CD4-positive, alpha-beta memory T cell (primary cell): ENCODE data around the gene NOP10. TPM values are rescaled to one million over a fixed set of nuclear protein-coding genes. Genes with fewer than 3 reads are reported as not detected.
"Not testable (repeated sequence)": the region's sequence is repeated elsewhere in the genome, so short reads cannot be mapped to it uniquely, and the experiment has no call there.

ENCODE experiments used
- CTCF ChIA-PET: fragments of 350-600 bp; sonication (Branson Sonifier 250); formaldehyde crosslinking; loops from one replicate; lab custom pipeline; 2021; ENCODE audit warnings: inconsistent platforms; ENCODE audit not compliant: partially characterized antibody; lab: Charles Lee
- POLR2A ChIA-PET: fragments of 350-600 bp; sonication (Branson Sonifier 250); formaldehyde crosslinking; loops from one replicate; lab custom pipeline; 2021; ENCODE audit not compliant: partially characterized antibody; lab: Charles Lee
- DNase-seq, 5 donors: peaks; one replicate each; pipeline versions ENCODE4 v3.0.0 to v3.0.0-alpha.2; 2020 to 2022; ENCODE audit warnings: mixed read lengths in 1 of 5
- H3K27ac ChIP-seq: one replicate; pipeline ENCODE4 v1.7.0; 2013; ENCODE audit warnings: low read depth, low read length
- H3K27me3 ChIP-seq: 2 replicates; pipeline ENCODE4 v1.7.0; 2013; ENCODE audit warnings: mild to moderate bottlenecking, low read length, moderate library complexity; ENCODE audit not compliant: insufficient read depth
- H3K36me3 ChIP-seq: 2 replicates; pipeline ENCODE4 v1.7.0; 2013; ENCODE audit warnings: mild to moderate bottlenecking, low read length, moderate library complexity; ENCODE audit not compliant: insufficient read depth
- H3K4me1 ChIP-seq: 2 replicates; pipeline ENCODE4 v1.7.0; 2013; ENCODE audit warnings: mild to moderate bottlenecking, low read length, moderate library complexity; ENCODE audit not compliant: insufficient read depth
- H3K4me3 ChIP-seq, 2 donors: one replicate each; pipeline ENCODE4 v1.7.0; 2013; ENCODE audit warnings: low read length in 2 of 2, mild to moderate bottlenecking in 1 of 2
- H3K9me3 ChIP-seq, 2 donors: one replicate each; pipeline ENCODE4 v1.7.0; 2013; ENCODE audit warnings: low read length in 2 of 2, control low read depth in 1 of 2; ENCODE audit not compliant: control insufficient read depth in 1 of 2
- H3K27ac Mint-ChIP-seq, 7 donors: one replicate each; pipeline ENCODE4 v1.8.0; 2020 to 2021; ENCODE audit warnings: mixed read lengths in 7 of 7, mild to moderate bottlenecking in 6 of 7, inconsistent platforms in 3 of 7, moderate library complexity in 3 of 7
- H3K27me3 Mint-ChIP-seq, 2 donors: one replicate each; pipeline ENCODE4 v1.8.0; 2020 to 2021; ENCODE audit warnings: mixed read lengths in 2 of 2
- H3K36me3 Mint-ChIP-seq, 2 donors: one replicate each; pipeline ENCODE4 v1.8.0; 2020 to 2021; ENCODE audit warnings: mixed read lengths in 2 of 2, inconsistent platforms in 1 of 2, mild to moderate bottlenecking in 1 of 2
- H3K4me1 Mint-ChIP-seq, 4 donors: one replicate each; pipeline ENCODE4 v1.8.0; 2020 to 2021; ENCODE audit warnings: mixed read lengths in 4 of 4, mild to moderate bottlenecking in 1 of 4
- H3K4me3 Mint-ChIP-seq, 8 donors: one replicate each; pipeline ENCODE4 v1.8.0; 2020 to 2021; ENCODE audit warnings: mixed read lengths in 8 of 8, mild to moderate bottlenecking in 7 of 8, moderate library complexity in 6 of 8, inconsistent platforms in 3 of 8
- H3K9me3 Mint-ChIP-seq, 8 donors: one replicate each; pipeline ENCODE4 v1.8.0; 2020 to 2021; ENCODE audit warnings: mixed read lengths in 8 of 8, mild to moderate bottlenecking in 5 of 8, inconsistent platforms in 3 of 8, moderate library complexity in 1 of 8
- intact Hi-C: fragments of 100-400 bp; cut with micrococcal nuclease; formaldehyde crosslinking; loops from one replicate; pipeline ENCODE4 v1.15.1; 2023
- polyA plus RNA-seq, 2 donors: library from polyadenylated mRNA; unstranded; fragments of 300-500 nt; fragmentation: Illumina TruSeq; gene quantifications; one replicate each; pipeline ENCODE4 v1.2.3, GENCODE V29; 2021
- total RNA-seq, 2 experiments: library from RNA; stranded (reverse); gene quantifications; one replicate each; pipeline ENCODE4 v1.2.3, GENCODE V29; 2021

Gene NOP10
- total and polyA plus RNA-seq, 4 experiments from 2014 or later, result 73.5 to 318 (median 188) TPM

GRCh38 chr15:34349769-34350168 is 6.8 kb upstream of the NOP10 start:
- no peaks in the 10 kb centered on the region for H3K9me3 Mint-ChIP-seq
- intact Hi-C loops, result no loop called here
- no peaks in the 10 kb centered on the region for H3K4me1 ChIP-seq
- no peak for DNase-seq
- ChIA-PET POLR2A (no interaction called here), CTCF (interaction anchor here (8.0 kb wide), 1 partner anchor 18 kb away, joined by 111 read pairs; the partner anchor contains the start of gene LPCAT4)
- no peak overlapping the region for H3K4me3 Mint-ChIP-seq
- H3K36me3 Mint-ChIP-seq, result peaks cover 5 to 9% of the 10 kb centered on the region in 2 donors
- peaks cover 0 to 3% (median 0%) of the 10 kb centered on the region in 4 donors for H3K4me1 Mint-ChIP-seq
- H3K27me3 Mint-ChIP-seq, result no peaks in the 10 kb centered on the region
- no peak overlapping the region for H3K27ac ChIP-seq
- no peaks in the 10 kb centered on the region for H3K27me3 ChIP-seq
- no peaks in the 10 kb centered on the region for H3K36me3 ChIP-seq
- H3K27ac Mint-ChIP-seq, result peak overlapping the region in 1 of 7 donors; percentile 7
- H3K4me3 ChIP-seq, result no peak overlapping the region
- H3K9me3 ChIP-seq, result no peaks in the 10 kb centered on the region

- peak overlapping the region in 1 of 7 donors; percentile 35 for H3K27ac Mint-ChIP-seq
- no peak overlapping the region for H3K4me3 Mint-ChIP-seq
- H3K27me3 Mint-ChIP-seq, result no peaks in the 10 kb centered on the region
- intact Hi-C loops, result no loop called here
- H3K9me3 Mint-ChIP-seq, result no peaks in the 10 kb centered on the region
- peaks cover 0 to 3% (median 0%) of the 10 kb centered on the region in 4 donors for H3K4me1 Mint-ChIP-seq
- DNase-seq, result no peak
- Histone ChIP-seq H3K4me1 (no peaks in the 10 kb centered on the region), H3K27me3 (no peaks in the 10 kb centered on the region), H3K4me3 (no peak overlapping the region), H3K27ac (no peak overlapping the region), H3K36me3 (no peaks in the 10 kb centered on the region), H3K9me3 (no peaks in the 10 kb centered on the region)
- ChIA-PET CTCF (interaction anchor here (8.0 kb wide), 1 partner anchor 19 kb away, joined by 111 read pairs; the partner anchor contains the start of gene LPCAT4), POLR2A (interaction anchor here (0.8 kb wide), 1 partner anchor 11 kb away, joined by 3 read pairs; no protein-coding TSS in a partner anchor)
- peaks cover 0 to 4% of the 10 kb centered on the region in 2 donors for H3K36me3 Mint-ChIP-seq
Observed at GRCh38 chr15:34348735-34349300, 5.9 kb upstream of the NOP10 start.

- Mint-ChIP-seq H3K9me3 (no peaks in the 10 kb centered on the region), H3K27ac (peak overlapping the region in 1 of 7 donors; percentile 35), H3K27me3 (no peaks in the 10 kb centered on the region), H3K4me3 (no peak overlapping the region), H3K36me3 (peaks cover 0 to 3% of the 10 kb centered on the region in 2 donors), H3K4me1 (peaks cover 0 to 3% (median 0%) of the 10 kb centered on the region in 4 donors)
- H3K4me3 ChIP-seq, result no peak overlapping the region
- no peaks in the 10 kb centered on the region for H3K36me3 ChIP-seq
- intact Hi-C loops, result no loop called here
- ChIA-PET CTCF (interaction anchor here (8.0 kb wide), 1 partner anchor 19 kb away, joined by 111 read pairs; the partner anchor contains the start of gene LPCAT4), POLR2A (interaction anchor here (0.8 kb wide), 1 partner anchor 11 kb away, joined by 3 read pairs; no protein-coding TSS in a partner anchor)
- no peak overlapping the region for H3K27ac ChIP-seq
- no peaks in the 10 kb centered on the region for H3K4me1 ChIP-seq
- DNase-seq, result peak in 1 of 5 donors; percentile 30
- no peaks in the 10 kb centered on the region for H3K27me3 ChIP-seq
- H3K9me3 ChIP-seq, result no peaks in the 10 kb centered on the region
Observed at GRCh38 chr15:34347951-34348638, 5.2 kb upstream of the NOP10 start.

- Histone ChIP-seq H3K27ac (peak overlapping the region; percentile 73), H3K4me3 (peak overlapping the region; percentile 54 to 96), H3K4me1 (peaks cover 29% of the 10 kb centered on the region)
- peak in 2 of 5 donors; percentile 25 to 31 for DNase-seq
- H3K4me1 Mint-ChIP-seq, result peaks cover 15 to 31% (median 17%) of the 10 kb centered on the region in 4 donors
- intact Hi-C loops, result loop anchor here (2.0 kb wide), 1 partner anchor 303 kb away; the partner anchor contains the start of gene AVEN
- H3K9me3 Mint-ChIP-seq, H3K27me3 ChIP-seq, H3K36me3 ChIP-seq, H3K9me3 ChIP-seq, H3K27me3 Mint-ChIP-seq: not testable (repeated sequence)
- ChIA-PET POLR2A (interaction anchor here (0.9 to 2.3 kb wide), 12 partner anchors 8 to 245 kb away, joined by 3 to 89 read pairs (median 4); partner anchors contain the start of genes EMC4, EMC7, GOLGA8B and LPCAT4), CTCF (interaction anchor here (0.7 to 8.0 kb wide), 17 partner anchors 8 to 640 kb away, joined by 3 to 111 read pairs (median 6); partner anchors contain the start of genes KATNBL1 and LPCAT4)
- peak overlapping the region in 5 of 7 donors; percentile 77 to 93 (median 88) for H3K27ac Mint-ChIP-seq
- peaks cover 6 to 19% of the 10 kb centered on the region in 2 donors for H3K36me3 Mint-ChIP-seq
- peak overlapping the region in 2 of 8 donors; percentile 87 for H3K4me3 Mint-ChIP-seq
Observed at GRCh38 chr15:34342213-34342736, 661 bp downstream of the NOP10 start.

GRCh38 chr15:34341381-34342212 is 1.3 kb downstream of the NOP10 start:
- H3K9me3 ChIP-seq, result no peaks in the 10 kb centered on the region
- H3K4me1 ChIP-seq, result peaks cover 33% of the 10 kb centered on the region
- H3K4me1 Mint-ChIP-seq, result peaks cover 17 to 37% (median 22%) of the 10 kb centered on the region in 4 donors
- H3K27me3 ChIP-seq, result no peaks in the 10 kb centered on the region
- no peak overlapping the region for H3K27ac ChIP-seq
- intact Hi-C loops, result loop anchor here (2.0 kb wide), 1 partner anchor 303 kb away; the partner anchor contains the start of gene AVEN
- peaks cover 0 to 2% (median 0%) of the 10 kb centered on the region in 8 donors for H3K9me3 Mint-ChIP-seq
- H3K36me3 ChIP-seq, result no peaks in the 10 kb centered on the region
- peak overlapping the region; percentile 22 to 96 for H3K4me3 ChIP-seq
- CTCF ChIA-PET, result interaction anchor here (1.9 to 8.0 kb wide), 2 partner anchors 11 to 26 kb away, joined by 7 to 111 read pairs; partner anchors contain the start of gene LPCAT4
- peak overlapping the region in 5 of 7 donors; percentile 77 to 93 (median 88) for H3K27ac Mint-ChIP-seq
- no peaks in the 10 kb centered on the region for H3K27me3 Mint-ChIP-seq
- H3K4me3 Mint-ChIP-seq, result peak overlapping the region in 4 of 8 donors; percentile 48 to 87 (median 74)
- H3K36me3 Mint-ChIP-seq, result peaks cover 6 to 26% of the 10 kb centered on the region in 2 donors
- DNase-seq, result no peak
- POLR2A ChIA-PET, result interaction anchor here (10.0 kb wide), 1 partner anchor 25 kb away, joined by 144 read pairs; the partner anchor contains the start of gene LPCAT4

- ChIA-PET CTCF (interaction anchor here (4.0 to 4.8 kb wide), 2 partner anchors 11 to 27 kb away, joined by 27 to 28 read pairs; partner anchors contain the start of gene LPCAT4), POLR2A (interaction anchor here (1.4 to 10.0 kb wide), 3 partner anchors 22 to 301 kb away, joined by 3 to 144 read pairs (median 51); partner anchors contain the start of genes AVEN and LPCAT4)
- Mint-ChIP-seq H3K27me3 (no peaks in the 10 kb centered on the region), H3K4me1 (peaks cover 30 to 53% (median 36%) of the 10 kb centered on the region in 4 donors), H3K9me3 (peaks cover 0 to 2% (median 0%) of the 10 kb centered on the region in 8 donors), H3K4me3 (peak overlapping the region in 4 of 8 donors; percentile 8 to 51 (median 40)), H3K36me3 (peaks cover 6 to 26% of the 10 kb centered on the region in 2 donors), H3K27ac (peak overlapping the region in 6 of 7 donors; percentile 9 to 91 (median 66))
- no peak overlapping the region for H3K27ac ChIP-seq
- no peaks in the 10 kb centered on the region for H3K9me3 ChIP-seq
- peaks cover 48% of the 10 kb centered on the region for H3K4me1 ChIP-seq
- intact Hi-C loops, result loop anchor here (5.0 to 10.0 kb wide), 2 partner anchors 38 to 645 kb away; partner anchors contain the start of gene ZNF770
- no peak overlapping the region for H3K4me3 ChIP-seq
- H3K36me3 ChIP-seq, result no peaks in the 10 kb centered on the region
- DNase-seq, result no peak
- H3K27me3 ChIP-seq, result no peaks in the 10 kb centered on the region
Observed at GRCh38 chr15:34339946-34340345, 3.0 kb downstream of the NOP10 start.
